Endothelial cell of umbilical vein (primary cell): ENCODE results near the gene CKAP5.

ENCODE experiments used
- CTCF ChIP-seq, 2 donors: IDR thresholded peaks; 1 replicate in 1 of 2; 2 replicates in 1 of 2; pipeline ENCODE4 v1.5.1; 2011; ENCODE audit warnings: low read length in 2 of 2, mild to moderate bottlenecking in 2 of 2, moderate library complexity in 2 of 2, control low read depth in 1 of 2, inconsistent platforms in 1 of 2, low read depth in 1 of 2; ENCODE audit not compliant: insufficient read depth in 1 of 2; ENCODE audit errors: extremely low read depth in 1 of 2
- GATA2 ChIP-seq: IDR thresholded peaks from 2 replicates; pipeline ENCODE4 v1.7.0; 2011; ENCODE audit warnings: low read depth, mild to moderate bottlenecking, moderate library complexity, mixed read lengths, low read length; ENCODE audit not compliant: insufficient read length, insufficient read depth

- TF ChIP-seq GATA2 = no peak
- TF ChIP-seq CTCF (IDR thresholded peaks at IDR 0.05; ENCODE audit: extremely low read depth in 1 of 2, insufficient read depth in 1 of 2, low read depth in 1 of 2, low read length in 2 of 2) = no peak
These were observed 46.0 kb upstream of the CKAP5 start for GRCh38 chr11:46892109-46892508.
